Stimulated activated CD4-positive, alpha-beta T cell treated with anti-CD3 and anti-CD28 coated beads, Interleukin-4, amount 100 ng/mL, for 4 hours (primary cell): Measurements from ENCODE around the gene CTNND2.

ENCODE experiments used
- DNase-seq, 2 experiments: peaks; one replicate each; pipeline ENCODE4 v3.0.0-alpha.2; 2020

CTNND2 gene

GRCh38 chr5:11518676-11519075 lies 385.6 kb downstream of the CTNND2 start:
- no peak for DNase-seq

DNA sequence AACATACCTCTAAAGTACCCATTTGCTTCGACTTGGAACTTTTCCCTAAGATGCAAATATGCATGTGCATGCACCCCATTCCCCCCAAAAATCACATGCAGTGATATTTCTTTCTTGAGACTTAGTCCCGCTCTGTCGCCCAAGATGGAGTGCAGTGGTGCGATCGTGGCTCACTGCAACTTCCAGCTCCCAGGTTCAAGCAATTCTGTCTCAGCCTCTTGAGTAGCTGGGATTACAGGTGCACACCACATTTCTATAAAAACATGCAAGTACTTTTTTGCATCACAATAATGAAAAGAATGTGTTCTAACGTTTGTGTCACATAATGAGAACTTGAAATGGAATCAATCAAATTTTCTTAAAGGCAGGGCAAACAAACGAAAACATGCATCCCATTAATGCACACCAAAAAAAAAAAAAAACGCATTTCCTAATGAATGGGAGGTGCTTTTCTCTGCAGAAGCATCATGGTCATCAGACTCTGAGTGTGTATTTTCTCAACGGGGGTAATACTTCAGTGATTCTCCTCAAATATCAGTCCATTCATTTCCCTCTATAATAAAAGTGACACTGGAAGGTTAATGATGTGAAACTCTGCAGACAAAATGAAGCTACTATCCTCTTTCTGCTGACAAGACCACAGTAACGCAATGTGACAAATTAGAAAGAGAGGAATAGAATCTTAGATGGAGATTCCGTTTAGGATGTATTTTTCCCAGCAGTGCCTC lies 389.4 kb downstream of the CTNND2 start:
- no peak for DNase-seq

DNA sequence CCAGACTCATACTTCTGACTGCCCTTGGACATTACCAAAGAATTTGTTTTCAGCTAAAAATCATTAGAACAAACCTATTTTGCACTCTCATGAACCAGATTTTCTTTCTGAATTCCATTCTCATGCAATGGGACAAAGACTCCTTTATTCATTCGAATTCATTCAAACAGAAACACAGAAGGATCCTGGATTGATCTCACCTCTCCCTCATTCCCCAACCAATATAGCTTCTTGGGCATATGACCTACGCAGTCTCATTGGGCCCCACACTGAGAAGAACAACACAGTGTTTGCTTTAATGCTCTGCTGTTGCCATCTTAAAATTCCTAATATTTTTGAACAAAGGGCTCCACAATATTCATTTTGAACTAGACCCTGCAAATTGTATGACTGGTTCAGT lies 392.4 kb downstream of the CTNND2 start:
- DNase-seq = no peak

GRCh38 chr5:11510889-11511288 lies 393.4 kb downstream of the CTNND2 start:
- no peak for DNase-seq

DNA sequence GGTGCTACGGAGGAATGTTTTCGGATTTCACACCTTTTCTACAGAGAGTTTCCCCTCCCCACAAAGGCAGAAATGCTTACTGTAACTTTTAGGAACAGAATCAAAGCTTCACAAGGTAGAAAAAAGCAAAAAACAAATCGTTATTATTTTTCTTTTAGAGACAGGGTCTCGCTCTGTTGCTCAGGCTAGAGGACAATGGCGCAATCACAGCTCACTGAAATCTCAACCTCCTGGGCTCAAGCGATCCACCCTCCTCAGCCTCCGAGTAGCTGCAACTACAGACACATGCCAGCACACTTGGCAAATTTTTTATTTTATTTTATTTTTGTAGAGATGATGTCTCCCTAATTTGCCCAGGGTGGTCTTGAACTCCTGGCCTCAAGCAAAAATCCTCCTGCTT lies 394.5 kb downstream of the CTNND2 start:
- no peak for DNase-seq

GRCh38 chr5:11507156-11507910 lies 396.9 kb downstream of the CTNND2 start:
- no peak for DNase-seq

GRCh38 chr5:11504886-11505193 lies 399.4 kb downstream of the CTNND2 start:
- DNase-seq = no peak

GRCh38 chr5:11504065-11504885 lies 400.0 kb downstream of the CTNND2 start:
- DNase-seq = no peak

DNA sequence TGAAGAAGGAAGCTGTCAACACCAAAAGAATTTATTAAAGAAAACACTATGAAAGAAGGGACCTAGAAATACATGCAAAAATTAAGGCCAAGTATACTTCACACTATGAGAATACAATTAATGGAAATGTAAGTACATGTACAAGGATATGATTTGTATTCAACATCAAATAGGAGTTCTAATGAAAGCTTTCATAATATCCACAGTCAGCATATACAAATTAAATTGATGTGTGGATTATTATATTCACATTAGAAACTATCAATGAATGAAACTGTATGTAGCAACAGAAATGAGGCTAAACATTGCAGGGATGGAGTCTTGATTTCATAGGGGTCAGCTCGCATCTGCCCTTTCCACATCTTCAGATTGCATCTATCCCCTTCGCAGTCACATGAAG lies 401.5 kb downstream of the CTNND2 start:
- no peak for DNase-seq

DNA sequence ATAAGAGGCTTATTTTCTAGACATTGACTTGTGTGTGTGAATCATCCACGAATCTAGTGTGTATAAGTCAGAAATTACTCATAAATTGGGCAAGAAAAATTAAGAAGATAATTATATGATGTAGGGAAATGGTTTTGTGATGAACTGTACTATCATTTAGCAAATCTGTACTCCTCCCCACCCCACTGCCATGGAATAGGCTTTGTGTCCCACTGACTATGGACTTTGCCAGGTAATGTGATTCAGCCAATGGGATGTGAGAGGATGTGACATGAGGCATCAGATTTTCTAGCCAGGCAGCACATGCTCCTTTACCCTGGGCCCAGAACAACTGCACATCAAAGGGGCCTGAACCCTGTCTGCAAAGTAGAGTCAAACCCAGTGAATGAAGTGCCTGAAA lies 406.6 kb downstream of the CTNND2 start:
- DNase-seq = no peak

DNA sequence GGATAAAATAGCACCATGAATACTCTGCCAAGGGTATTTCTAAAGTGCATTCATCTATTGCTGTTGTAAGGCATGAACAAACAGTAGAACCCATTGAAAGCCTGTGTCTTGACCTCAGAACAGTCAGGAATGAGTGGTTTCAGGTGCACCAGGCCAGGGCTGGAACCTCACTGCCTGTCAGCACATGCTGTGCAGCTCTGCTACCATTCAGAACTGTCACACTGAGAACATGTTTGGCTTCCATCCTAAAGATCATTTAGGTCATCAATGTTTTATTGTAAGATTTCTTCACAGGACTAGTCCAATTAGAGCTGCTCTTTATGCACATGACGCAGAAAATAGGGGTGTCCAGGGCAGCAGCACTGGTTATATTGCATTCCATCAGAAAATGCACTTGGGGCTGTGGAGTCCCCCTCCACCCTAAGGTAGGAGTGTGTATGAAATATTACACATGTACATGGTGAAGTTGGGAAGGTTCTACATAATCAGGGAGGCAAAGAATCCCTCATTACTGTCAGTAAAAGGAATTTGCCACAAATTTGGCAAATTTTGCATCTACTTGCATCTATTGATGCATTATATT lies 408.0 kb downstream of the CTNND2 start:
- DNase-seq = no peak

DNA sequence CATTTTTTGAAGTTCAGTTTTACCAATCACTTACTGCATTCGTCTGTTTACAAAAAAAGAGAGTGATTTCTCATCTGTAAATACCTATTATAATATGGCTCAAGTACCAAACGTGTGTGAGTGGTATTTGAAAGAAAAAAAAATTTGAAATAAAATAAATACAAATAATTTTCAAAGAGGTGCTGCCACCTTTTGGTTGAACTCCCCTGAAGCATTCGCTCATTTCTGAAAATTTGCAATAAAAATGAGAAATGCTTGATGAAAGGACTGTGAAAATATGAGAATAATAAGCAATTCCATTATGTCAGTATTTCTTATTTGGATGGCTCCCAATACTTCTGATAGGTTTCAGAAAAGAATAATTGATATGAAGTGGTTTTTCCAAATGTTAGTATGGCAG lies 409.9 kb downstream of the CTNND2 start:
- no peak for DNase-seq

GRCh38 chr5:11491404-11492075 lies 412.7 kb downstream of the CTNND2 start:
- no peak for DNase-seq

DNA sequence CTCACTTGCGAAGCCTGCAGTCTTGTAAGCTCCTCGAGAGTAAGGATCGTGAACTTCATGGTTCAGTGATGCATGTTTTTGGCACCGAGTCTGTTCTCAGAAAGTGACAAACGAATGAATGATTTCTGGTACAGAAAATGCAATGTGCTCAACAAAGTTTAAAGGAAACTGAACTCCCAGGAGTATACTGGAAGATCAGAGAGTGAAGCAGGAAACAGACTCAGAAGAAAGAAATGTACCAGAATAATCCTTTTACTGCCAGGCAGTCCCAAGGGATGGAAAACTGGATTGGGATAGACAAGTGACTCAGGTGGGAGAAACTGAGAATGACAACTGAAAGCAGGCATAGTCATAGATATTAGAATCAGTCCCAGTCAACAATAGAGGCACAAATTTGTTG lies 420.6 kb downstream of the CTNND2 start:
- DNase-seq = no peak

GRCh38 chr5:11482011-11482410 lies 422.2 kb downstream of the CTNND2 start:
- DNase-seq = no peak

GRCh38 chr5:11477786-11478185 lies 426.5 kb downstream of the CTNND2 start:
- DNase-seq = no peak

GRCh38 chr5:11476866-11477265 lies 427.4 kb downstream of the CTNND2 start:
- no peak for DNase-seq

DNA sequence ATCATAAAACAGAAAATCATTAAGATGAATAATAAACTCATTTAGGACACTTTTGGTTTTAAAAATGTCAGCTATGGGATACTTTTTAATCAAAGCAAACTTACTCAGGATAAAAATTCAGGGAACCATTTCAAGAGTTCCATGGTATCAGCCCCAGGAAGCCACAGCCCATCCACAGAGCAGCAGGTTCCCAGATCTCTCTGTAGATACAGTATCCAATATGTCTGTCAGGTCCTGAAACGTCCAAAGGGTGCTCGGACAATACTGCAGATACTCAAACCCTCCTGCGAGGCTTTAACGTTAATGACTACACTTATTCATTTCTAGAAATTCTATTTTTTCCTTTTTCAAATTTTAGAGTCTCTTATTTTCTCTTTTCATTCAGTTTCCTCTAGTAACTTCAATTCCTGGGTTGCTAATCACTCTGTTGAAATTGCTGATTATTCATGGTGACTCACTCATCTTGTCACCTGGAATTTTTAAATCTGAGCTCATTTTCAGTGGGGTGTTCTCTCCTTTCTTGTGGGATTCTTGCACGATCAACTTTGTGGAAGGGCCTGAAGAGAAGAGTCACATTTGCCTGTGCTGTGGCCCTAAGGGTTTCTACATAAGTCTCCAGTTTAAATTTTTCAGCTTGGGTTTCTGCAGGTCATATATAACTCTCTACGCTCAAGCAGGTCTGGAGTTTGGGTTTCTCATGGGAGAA lies 435.8 kb downstream of the CTNND2 start:
- DNase-seq = no peak

- no peak for DNase-seq
Observed at GRCh38 chr5:11467588-11467987, 436.7 kb downstream of the CTNND2 start.

DNA sequence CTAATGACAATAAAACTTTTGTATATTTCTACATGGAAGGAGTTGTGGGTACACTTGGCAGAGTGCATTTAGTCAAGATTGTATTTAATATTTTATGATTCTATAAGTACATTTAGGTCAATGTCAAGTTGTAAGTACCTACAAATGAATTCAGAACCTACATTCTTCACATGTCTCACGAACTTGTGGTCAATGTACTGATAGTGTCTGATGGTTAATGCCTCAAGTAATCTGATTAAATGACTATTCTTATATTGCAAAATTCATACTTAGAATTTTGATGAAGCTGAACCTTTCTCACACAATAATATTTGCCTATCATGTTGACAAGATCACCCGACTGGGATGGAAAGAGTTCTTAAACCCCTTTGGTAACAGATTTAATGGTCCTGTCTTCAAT lies 444.5 kb downstream of the CTNND2 start:
- no peak for DNase-seq

GRCh38 chr5:11455505-11455904 lies 448.7 kb downstream of the CTNND2 start:
- DNase-seq = no peak

GRCh38 chr5:11452852-11453251 lies 451.4 kb downstream of the CTNND2 start:
- DNase-seq = no peak
